ENCODE measurements around the gene INA.

GRCh38 chr10:103227416-103227815 is 49.5 kb upstream of the INA start:
- TF ChIP-seq POLR2A (IDR thresholded peaks at IDR 0.05; ENCODE audit: low read depth, low read length) (no peak), POLR2AphosphoS5 (IDR thresholded peaks at IDR 0.05; ENCODE audit: low read depth, low read length) (no peak), TAF1 (IDR thresholded peaks at IDR 0.05; ENCODE audit: low read depth, low read length) (no peak), SPI1 (IDR thresholded peaks at IDR 0.05; ENCODE audit: low read depth, low read length) (no peak), POU2F2 (IDR thresholded peaks at IDR 0.05; ENCODE audit: low read depth, low read length) (no peak), PAX5 (IDR thresholded peaks at IDR 0.05; ENCODE audit: insufficient read depth, low read length, severe bottlenecking) (no peak)

All from GM12891 (cell line).